NCI-H187 (cell line): ENCODE data around the gene OVCA2.

Experiments
- DNase-seq, 2 experiments: peaks; one replicate each; lab custom pipeline; 2025; lab: John Stamatoyannopoulos, UW

OVCA2 gene

DNA sequence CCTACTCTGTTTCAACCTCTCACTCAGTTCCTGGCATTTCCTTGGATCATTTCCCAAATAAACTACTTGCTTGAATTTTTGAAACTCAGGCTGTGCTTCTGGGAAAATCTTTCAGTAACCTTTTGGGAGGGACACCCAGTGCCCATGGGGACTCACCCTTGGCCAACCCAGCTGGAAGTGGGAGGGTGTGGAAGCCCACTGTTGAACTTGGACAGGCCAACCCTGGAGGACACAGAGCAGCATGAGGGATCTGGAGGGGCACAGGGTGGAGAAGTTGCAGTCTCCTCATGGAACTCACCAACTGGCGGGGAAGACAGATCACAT lies 27.9 kb upstream of the OVCA2 start:
- no peak for DNase-seq

DNA sequence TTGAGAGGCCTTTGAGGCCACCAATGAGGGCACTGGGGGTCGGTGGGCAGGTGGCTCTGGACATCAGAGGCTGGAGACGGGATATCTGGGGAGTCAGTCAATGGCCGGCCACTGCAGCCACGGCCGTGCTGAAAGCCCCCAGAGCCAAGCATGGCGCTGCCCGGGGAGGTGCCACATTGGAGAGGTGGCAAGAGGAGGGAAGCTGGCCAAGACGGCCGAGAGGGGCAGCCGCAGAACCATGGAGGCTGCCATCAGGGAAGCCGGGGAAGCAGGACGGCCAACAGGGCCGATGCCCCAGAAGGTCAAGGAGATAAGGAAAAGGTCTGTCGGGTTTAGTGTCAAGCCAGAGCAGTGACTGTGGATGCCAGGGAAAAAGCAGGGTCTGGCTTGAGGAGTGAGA lies 26.5 kb upstream of the OVCA2 start:
- no peak for DNase-seq

GRCh38 chr17:2016494-2016893 lies 25.3 kb upstream of the OVCA2 start:
- DNase-seq = no peak

GRCh38 chr17:2017274-2017941 lies 24.4 kb upstream of the OVCA2 start:
- DNase-seq = peak in 1 of 2 experiments; percentile 20

DNA sequence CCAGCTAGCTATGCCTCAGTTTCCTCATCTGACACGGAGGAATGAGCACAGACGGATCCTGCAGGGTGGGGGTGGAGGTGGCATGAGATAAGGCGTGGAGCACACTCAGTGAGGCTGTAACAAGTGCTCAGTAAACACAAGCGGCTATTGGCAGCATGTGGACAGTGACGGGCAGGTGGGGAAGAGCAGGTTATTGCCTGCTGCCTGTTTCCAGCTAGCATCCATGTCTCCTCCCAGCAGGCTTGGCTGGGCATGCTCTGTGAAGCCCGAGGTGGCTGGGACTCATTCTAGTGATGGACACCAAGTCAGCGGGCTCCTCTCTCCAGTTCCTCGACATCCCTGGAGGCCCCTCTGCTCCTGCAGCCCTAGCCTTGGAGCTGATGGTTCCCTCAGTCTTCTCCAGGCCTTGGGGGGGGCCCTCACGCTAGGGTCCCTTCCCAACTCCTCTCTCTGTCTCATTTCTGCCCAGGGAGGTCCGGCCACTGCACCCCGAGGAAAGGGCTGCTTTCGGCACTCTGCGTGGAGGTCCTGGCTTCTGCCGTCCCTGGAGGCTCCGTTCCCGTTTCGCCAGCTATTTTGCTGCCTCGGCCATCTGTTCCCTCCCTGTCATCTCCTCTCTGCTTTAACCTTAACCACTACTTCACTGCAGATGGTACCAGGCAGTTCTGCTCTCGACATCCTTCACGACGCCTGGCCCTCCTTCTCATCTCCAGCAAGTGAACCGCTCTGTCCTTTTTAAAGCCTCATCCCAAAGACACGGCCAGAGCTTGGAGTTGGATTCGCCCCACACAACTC lies 22.9 kb upstream of the OVCA2 start:
- no peak for DNase-seq

GRCh38 chr17:2019723-2020122 lies 22.1 kb upstream of the OVCA2 start:
- DNase-seq = no peak

DNA sequence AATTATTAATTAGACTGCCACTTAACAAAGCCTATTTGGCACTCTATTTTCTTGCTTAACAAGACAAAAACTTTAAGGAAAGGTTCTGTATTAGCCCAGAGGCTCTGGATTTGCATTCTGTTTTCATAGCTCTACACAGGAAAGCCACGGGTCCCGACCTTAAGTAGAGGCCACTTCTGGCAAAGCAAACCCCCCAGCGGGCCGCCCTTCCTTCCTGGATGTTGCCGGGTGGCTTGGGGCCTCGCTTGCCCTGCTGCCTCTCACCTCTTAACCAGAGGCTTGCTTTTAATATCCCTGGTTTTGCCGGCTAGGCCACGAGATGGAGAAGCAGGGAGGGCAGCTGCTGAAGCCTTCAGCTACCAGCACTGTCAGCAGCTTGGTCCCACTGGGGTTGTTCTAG lies 21.1 kb upstream of the OVCA2 start:
- no peak for DNase-seq

DNA sequence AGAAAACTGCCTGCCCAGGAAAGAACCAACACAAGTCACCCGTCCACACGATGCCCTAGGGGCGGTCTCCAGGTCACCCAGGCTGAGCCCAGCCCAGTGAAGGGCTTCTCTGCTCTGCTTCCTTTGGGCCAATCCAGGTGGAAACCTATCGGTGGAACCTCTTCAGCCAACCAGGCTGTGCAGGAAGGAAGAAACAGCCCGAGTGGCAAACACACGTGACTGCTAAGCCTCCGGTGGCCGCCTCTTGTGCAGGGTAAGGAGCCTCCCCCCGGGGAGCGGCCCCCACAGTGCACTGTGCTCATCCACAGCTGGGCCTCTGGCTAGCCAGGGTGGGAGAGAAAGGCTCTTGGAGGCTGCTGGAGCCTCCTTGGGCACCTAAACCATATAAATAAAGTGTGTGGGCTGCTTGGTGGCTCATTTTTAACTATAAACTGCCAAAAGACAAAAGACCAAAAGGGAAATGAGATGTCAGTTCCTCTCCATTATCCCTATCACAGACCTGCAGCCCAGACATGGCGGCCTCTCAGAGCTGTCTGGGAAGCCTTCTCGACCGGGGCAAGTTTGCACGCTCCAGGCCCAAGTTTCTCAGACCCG lies 19.1 kb upstream of the OVCA2 start:
- DNase-seq = no peak

DNA sequence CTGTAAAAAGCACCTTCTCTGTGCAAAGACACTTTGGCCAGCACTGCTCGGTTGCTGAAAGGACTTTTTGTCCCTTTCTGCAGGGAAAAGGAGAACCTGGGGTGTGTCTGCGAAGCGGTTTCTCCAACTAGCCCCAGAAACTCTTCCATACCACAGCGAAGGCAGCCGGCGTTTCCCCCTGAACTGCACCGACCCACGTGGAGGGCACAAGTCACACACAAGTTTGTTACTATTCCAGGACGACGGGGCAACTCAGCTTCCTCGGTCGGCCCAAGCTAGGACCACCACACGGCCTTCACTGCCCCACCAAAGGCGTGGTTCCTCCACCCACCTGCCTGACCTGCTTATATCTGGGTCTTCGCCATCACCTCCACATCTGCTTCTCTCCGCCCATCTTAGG lies 18.6 kb upstream of the OVCA2 start:
- no peak for DNase-seq

DNA sequence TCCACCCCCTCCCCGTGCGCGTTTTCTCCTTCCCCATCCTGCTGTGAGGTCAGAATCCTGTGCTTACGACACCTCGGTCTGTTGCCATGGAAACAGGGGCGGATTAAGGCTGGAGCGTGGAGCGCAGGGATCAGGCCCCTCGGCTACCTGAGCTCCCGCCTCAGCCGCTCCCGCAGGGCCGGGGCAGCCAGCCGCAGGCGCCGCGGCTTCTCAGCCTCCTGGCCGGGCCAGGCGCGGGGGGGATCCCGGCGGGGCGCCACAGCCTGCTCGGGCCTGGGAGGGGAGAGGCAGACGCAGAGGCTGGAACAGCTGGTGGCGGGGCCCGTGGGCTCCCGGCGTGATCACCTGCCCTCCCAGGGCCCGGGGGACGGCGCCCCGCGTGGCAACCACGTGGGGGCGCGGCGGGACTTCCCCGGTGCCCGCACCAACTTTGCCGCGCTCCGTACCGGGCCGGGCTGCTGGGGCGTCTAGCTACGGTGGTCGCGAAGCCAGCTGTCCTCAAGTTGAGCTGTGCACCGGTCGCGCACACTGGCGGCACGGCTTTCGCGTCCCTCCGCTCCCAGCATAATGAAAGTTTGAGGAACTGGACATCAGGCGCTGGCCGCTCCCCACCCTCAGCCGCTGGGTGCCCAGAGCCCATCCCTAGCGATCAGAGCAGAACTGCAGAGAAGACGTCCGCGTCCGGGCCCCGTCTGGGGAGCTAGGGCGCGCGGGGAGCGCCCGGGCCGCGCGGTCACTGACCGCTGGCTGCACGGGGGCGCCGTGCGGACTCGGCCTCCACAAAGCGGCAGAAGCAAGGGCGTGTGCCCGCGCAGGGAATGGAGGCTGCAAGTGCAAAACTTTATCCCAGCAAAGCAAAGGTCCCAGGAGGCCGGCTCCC lies 17.9 kb upstream of the OVCA2 start:
- DNase-seq = no peak

DNA sequence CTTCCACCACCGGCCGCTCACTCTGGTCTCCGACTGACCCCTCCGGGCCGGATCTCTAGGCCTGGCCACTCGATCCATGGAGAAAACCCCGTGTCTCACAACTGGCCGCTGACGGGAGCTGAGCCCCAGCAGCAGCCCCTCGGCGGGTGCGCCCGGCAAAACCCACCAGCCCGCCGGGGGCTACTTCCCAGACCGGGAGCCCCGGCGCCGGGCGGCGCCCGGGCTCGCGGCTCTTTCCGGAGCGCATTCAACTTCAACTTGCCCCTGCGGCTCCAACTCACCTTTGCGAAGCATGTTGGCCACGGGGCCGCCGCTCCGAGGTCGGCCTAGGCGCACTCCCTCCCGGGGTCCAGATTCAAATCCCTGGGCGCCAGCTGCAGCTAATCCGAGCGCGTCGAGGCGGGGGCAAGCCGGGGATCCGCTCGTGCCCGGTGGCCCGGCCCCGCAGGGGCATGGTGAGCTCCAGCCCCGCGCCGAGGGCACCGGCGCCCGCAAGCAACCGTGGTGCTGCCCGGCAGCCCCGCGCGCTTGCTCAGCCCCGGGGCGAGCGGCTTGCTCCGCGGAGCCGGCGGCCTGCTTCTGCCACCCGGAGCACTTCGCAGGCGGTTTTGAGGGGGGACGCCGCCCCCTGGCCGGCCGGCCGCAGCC lies 17.1 kb upstream of the OVCA2 start:
- no peak for DNase-seq

DNA sequence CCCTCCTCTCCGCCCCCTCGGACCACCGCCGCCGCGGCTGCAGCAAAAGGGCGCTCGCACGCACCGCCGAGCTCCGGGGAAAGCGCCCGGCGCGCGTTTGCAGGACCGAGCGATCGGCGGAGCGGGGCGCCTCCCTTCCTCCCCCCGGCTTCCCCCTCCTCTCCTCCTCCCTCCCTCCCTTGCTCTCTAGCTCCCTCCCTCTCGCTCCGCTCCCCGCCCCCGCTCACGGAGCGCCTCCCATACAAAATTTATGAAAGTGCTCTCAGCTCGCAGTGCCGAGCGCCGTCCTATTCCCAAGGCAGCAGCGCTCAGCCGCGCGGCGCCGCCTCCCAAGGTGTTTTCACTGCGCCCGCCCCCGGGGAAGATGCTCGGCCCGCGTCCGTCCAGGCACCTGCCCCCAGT lies 16.6 kb upstream of the OVCA2 start, which contains the start of gene RTN4RL1:
TSS of gene RTN4RL1 (minus strand) at position 115 of the 402 bp plus-strand sequence. CDS start 469 bp downstream, outside the sequence.
- peak; percentile 39 to 80 for DNase-seq

- peak in 1 of 2 experiments; percentile 40 for DNase-seq
Measured at GRCh38 chr17:2025622-2026309, 16.1 kb upstream of the OVCA2 start.

DNA sequence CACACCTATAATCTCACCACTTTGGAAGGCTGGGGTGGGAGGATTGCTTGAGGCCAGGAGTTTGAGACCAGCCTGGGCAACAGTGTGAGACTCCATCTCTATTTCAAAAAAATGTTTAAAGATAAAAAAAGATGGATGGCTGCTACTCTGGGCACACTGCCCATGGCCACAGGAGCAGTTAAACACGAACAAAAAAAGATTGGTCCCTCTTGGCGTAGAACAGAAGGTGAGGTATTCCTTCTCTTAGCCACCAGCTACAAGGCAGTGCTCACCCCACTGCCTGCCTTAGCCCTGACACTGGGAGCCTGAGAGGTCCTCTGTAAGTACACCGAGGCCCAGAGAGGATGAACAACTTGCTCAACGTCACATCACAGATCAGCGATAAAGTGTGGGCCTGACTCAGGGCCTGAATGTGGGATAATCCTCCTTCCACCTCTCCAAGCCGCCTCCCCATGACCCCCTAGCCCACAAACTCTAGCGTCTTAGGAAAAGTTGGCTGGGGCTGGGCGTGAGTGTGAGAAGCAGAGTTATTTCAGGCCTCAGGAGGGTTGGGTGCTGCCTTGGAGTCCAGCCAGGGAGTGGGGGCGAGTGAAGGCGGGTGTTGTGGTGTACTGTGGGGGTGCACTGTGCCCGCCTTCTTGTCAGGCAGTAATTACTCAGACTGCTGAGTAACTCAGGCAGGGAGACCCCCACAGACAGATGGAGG lies 14.1 kb upstream of the OVCA2 start:
- DNase-seq = no peak

DNA sequence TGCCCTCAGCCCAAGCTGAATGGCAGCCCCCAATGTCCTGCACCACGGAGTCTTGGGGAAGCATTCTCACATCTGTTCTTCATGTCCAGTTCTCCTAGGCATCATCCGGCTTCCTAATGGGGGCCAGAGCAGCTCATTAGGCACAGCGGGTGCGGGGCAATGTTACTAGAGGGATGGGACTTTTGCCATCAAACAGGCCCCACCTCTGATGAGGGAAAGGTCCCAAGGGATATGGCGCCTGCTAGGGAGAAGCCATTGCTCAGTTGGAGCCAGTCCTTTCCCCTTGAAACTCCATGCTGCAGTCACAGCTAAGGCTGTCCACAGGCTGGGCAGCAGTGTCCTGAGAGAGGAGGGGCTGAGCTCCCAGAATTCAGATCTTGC lies 13.6 kb upstream of the OVCA2 start:
- DNase-seq = no peak

- DNase-seq = no peak
Measured at GRCh38 chr17:2028737-2029136, 13.1 kb upstream of the OVCA2 start.

- DNase-seq = peak; percentile 49 to 67
Measured at GRCh38 chr17:2029911-2030778, 11.7 kb upstream of the OVCA2 start, which contains the start of gene DPH1. Gene DPH1 (plus strand): TSS chr17:2030153. CDS start chr17:2030170, 17 bp downstream.

GRCh38 chr17:2030779-2031163 lies 11.1 kb upstream of the OVCA2 start:
- DNase-seq = no peak

- no peak for DNase-seq
Measured at GRCh38 chr17:2033153-2033552, 8.7 kb upstream of the OVCA2 start.
